GF-D8 (cell line): ENCODE measurements around the gene PHF20.
"Not testable (repeated sequence)": the region's sequence is repeated elsewhere in the genome, so short reads cannot be mapped to it uniquely, and the experiment has no call there.

Experiments
- DNase-seq: peaks from one replicate; lab custom pipeline; 2025; lab: John Stamatoyannopoulos, UW

PHF20 gene

DNA sequence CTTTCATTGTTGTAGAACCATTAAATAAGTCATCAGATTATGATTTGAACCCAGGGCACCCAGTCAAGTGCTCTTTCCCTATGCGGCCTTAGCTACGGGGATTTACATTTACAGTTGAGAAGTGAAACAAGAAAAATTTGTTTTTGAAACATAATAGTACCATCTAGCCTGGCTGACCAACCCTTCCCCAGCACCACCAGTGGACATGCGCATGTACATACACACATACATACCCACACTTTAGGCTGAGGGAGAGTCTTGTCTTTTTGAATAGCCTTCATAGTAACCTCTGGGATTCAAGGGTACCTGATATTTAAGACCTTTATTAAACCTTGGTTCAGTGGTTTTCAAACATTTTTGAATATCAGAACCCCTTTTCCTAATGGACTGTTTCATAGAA lies 148.7 kb downstream of the PHF20 start:
- no peak for DNase-seq

DNA sequence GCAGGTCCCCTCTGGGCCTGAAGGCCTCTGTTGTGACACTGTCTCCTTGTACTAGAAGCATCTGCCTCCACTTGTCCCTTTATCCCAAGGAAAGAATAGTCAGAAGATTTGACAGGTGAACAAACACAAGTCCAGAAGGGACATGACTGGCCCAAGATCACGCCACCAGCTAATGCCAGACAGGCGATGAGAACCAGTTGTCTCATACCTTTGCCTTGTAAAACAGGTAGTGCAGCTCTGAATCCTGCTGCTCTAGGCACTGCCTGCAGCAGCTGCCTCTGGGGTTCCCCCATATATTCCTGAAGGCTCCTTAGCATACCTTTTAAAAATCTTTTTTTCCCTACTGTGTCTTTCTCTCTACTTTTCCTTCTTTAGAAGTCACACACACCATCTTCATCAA lies 157.5 kb downstream of the PHF20 start:
- DNase-seq = no peak

DNA sequence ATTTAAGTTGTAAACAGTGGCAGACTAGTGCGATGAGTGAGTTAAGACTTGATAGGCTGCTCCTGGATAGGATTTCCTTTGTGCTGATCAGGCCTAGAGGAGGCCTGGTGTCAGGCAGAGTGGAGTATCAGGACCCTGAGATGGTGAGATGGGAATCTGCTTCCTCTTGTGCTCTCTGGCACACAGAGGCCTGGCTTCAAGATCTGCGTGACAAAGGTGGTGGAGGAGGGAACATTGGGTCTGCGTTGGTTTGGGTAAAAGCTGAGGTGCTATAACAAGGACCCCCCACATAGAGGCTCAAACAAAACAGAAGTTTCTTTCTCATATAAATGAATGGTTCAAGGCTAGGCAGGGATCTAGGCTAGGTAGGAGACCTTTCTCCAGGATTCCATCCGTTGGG lies 162.2 kb downstream of the PHF20 start:
- no peak for DNase-seq

DNA sequence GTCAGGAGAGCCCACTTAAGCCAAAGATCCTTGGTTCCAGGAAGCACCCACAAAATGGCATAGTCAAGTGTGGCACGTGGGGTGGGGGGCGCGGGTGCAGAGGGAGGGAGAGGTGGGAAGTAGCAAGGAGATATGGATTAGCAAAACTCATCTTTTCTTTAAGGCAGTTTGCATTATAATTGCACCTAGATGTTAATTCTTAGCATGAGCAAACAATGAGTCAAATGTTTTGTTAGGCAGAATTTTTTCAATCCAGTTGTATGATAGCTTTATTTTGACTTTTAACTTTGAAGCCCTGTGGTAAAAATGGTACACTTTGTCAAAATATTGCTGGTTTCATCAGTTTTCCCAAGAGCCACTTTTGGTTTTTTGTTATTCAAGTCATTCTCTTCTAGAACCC lies 167.4 kb downstream of the PHF20 start:
- DNase-seq = no peak

DNA sequence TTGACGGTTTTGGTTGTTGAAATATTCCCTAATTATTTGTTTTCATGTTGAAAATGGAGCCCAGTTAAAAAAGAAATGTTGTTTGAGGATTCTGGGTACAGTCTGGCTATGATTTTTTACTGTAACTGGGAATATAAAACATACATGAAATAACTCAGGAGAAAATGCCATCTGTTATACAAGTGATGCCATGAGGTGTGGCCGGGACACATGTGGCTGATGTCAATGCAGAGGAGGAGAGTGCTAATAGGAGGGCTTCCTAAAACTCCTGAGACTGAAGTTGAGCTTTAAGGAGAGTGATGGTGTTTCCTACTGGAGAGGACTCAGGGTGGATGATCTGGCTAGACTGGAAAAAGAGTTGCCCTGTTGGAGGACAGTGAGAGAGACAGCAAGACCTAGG lies 169.8 kb downstream of the PHF20 start:
- DNase-seq = no peak

DNA sequence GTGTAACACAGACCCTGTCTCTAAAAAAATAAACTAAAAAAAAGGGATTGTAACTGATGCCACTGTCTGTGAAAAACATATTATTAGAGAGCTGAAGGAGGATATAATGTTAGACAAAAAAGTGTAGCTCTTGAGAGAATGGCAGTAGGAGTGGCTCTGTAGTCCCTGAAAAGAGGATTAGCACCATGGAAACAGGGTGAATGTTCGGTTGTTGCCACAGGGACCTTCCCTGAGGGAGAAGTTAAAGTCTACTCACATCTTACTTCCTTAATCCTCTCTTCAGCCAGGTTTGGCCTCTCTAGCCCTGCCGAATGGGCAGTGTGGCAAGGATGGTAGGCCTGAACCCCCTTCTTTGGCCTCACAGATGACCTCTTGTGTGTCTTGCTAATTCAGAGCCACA lies 170.4 kb downstream of the PHF20 start:
- DNase-seq = no peak

DNA sequence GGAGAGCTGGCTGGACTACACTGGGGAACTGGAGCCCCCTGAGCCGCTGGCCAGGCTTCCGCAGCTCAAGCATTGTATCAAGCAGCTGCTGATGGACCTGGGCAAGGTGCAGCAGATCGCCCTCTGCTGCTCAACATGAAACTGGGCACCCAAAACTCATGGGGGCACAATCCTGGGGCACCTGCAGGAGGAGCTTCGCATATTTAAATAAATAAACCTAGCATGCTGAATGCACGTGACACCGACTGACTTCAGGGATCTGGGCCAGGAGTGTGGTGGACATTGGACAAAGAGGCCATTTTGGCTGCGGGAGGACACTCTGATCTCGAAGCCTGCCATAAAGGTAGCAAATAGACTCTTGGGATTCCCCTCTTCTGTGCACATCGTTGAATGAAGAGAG lies 175.7 kb downstream of the PHF20 start:
- no peak for DNase-seq

DNA sequence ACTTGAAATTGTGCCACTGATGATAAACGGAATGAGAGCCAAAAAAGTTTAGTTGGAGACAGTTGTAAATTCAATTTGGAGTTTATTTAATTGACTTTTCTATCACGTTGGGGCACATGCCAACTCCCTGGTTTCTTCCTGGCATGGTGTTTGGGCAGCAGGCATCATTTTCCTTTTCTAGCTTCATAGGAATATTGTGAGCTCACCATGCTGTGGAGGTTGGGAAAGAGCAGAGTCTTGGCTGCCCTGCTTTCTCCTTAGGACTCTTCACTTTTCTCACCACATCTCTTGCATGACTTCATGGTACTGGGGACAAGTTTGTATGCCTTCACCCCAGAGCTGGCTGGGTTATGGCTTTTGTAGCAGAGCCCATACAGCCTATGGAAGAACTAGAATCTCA lies 176.1 kb downstream of the PHF20 start:
- no peak for DNase-seq

DNA sequence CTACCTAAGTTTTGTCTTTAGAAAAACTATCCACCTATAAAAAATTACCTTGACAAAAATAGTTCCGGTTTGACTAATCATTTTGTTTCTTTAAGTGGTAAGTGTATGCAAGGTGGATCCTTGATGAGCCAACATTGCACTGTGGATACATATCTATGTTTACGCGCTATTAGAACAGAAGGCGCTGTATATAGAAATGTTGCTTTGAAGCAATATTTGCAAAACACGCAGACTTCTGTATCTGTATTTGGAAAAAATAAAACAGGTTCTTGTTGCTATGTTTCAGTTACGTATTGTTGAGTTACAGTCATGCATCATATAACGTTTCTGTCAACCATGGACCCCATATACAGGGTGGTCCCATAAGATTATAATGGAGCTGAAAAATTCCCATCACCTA lies 178.3 kb downstream of the PHF20 start:
- no peak for DNase-seq

DNA sequence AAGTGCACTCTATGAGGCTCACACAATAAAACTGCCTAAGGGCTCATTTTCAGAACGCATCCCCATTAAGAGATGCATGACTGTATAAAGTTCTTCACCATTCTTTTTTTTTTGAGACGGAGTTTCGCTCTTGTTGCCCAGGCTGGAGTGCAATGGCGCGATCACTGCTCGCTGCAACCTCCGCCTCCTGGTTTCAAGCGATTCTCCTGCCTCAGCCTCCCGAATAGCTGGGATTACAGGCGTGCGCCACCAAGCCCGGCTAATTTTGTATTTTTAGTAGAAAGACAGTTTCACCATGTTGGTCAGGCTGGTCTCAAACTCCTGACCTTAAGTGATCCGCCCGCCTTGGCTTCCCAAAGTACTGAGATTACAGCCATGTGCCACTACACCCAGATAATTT lies 180.3 kb downstream of the PHF20 start:
- DNase-seq = not testable (repeated sequence)

DNA sequence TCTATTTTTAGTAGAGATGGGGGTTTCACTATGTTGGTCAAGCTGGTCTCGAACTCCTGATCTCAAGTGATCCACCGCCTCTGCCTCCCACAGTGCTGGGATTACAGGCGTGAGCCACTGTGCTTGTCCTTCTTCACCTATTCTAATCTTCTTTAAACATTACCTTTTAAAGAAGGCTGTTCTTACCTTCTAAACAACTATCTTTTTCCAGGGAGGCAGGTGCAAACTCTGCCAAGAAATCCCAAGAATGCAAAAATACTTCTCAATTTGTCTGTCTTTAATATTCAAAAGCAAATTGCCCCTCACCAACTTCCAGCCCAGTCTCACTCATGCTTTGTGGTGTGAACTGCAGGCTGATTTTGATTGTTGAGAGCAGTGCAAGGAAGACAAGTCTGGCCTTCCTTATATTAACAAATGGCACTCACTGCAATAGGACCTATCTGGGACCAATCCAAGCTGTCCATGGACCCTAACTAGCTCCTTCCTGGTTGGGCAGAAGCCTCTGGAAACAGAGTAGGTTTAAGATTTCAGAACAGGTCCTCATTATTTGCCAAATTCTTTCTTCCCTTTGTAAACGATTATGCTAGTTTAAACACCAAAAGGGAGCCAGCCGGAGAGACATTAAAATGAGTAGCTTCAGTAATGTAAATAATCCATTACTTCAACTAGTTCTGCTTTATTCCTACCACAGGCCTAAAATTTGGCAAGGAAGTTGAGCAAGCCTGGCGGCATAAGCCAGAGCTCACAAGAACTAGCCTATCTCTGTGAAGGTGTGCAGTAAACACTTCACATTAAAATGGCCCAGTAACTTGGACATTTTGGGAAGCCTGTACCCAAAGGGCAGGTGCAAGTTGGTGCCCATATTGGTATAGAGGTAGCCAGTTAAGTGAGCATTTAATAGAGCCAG lies 180.9 kb downstream of the PHF20 start:
- peak; percentile 59 for DNase-seq

DNA sequence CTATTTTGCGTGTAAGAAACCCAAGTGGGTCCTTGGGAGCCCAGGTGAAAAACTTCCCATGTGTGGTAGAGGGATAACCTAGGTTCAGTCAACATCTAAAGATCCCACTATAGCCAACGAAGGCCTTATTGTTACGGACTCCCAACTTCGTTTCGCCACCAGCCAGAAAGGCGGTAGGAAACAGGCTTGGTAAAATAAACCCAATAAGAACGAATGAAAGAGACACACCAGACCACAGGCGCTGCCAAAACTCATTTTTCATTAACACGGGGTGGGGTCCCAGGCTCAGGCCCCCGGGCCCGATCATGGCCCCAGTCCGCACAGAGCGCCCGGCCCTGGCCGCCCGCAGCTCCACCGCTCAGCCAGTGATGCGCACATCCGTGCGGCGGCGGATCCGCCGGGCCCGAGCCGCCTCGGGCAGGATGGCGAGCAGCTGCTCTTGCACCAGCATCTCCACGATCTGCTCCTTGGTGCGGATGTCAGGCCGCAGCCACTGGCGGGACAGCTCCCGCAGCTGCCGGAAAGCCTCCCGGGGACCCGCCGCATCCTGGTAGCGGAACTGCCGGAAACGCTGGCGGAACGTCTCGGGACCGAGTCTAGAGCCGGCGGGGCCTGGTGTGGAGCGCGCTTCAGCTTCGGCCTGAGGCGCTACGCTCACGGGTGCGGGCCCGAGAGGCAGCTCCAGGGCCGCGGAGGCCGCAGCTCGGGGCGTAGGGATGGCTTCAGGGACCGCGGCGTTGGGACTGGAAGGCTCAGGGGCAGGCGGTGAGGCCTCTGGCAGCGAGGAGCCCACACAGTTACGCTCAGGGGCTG lies 181.8 kb downstream of the PHF20 start:
- DNase-seq = no peak

DNA sequence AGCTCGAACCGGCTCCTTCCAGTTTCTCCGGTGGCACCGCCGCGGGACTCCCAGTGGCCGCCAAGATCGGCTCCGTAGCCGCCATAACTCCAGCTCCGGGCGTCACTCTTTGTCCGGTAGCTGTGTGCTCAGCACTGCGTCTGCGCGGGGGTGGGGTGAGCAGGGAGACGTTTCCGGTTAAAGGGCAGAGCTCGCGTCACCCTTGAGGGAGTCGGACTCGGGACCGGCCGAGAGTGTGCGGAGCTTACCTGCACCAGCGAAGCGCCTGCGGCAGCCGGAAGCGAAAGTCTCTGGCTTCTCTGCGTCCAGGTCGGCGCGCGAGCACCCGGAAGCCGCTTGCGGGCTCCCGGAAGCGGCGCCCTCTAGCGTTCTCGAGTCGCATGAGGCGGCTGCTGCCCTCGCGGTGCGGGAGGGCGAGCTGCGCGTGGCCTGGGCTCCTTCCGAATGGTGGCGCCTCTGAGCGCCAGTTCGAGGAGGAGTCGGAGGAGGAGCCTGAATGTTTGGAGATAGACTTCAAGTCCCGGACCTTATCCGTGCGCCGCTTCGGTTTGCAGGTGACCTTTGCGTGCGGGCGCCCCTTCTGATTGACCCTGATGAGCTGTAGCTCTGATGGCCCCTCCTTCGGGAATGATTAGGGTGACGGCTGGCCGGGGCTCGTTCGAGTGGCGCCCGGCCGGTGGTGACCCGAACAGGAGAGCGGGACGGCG lies 182.5 kb downstream of the PHF20 start, which contains the start of gene SCAND1:
Gene SCAND1 (minus strand): TSS at position 303 of the 707 bp plus-strand sequence. CDS start 218 bp downstream, at position 85.
- DNase-seq = peak; percentile 86

DNA sequence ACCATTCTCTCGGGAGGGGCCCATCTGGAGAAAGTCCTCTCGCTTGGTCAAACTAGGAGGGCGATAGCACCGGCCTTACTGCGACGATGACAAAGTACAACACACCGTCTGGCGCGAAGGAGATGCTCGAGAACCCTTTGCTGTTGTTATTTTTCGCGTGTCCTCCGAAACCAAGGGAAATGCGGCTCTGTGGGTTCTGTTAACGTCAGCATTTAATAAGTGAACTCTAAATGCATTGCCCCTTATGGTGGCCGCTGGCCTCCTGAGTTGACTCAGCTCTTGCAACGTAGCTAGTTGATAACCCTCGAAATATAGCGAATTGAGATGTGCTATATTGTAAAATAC lies 183.1 kb downstream of the PHF20 start:
- no peak for DNase-seq

DNA sequence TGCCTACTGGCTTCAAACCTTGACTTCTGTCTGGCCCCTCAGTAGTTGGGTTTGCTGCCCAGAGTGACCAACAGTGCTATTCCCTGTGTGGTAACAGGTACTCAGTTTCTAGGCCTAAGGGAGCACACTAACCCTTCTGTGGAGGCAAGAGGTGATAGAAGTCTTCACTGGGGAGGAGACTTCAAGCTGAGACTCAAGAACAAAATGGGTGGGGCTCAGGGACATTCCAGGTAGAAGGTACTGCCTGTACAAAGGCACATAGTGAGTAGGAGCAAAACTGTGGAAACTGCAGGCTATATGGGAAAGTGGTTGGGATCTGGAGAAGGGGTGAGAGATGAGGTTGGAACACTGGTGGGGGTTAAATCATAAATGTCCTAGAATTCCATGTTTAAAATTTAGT lies 184.8 kb downstream of the PHF20 start:
- no peak for DNase-seq

DNA sequence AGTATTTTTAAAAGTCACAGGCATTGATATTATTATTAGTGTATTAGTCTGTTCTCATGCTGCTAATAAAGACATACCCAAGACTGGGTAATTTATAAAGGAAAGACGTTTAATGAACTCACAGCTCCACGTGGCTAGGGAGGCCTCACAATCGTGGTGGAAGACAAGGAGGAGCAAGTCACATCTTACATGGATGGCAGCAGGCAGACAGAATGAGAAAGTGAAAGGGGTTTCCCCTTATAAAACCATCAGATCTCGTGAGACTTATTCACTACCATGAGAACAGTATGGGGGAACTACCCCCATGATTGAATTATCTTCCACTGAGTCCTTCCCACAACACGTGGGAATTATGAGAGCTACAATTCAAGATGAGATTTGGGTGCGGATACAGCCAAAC lies 187.5 kb downstream of the PHF20 start:
- DNase-seq = not testable (repeated sequence)

DNA sequence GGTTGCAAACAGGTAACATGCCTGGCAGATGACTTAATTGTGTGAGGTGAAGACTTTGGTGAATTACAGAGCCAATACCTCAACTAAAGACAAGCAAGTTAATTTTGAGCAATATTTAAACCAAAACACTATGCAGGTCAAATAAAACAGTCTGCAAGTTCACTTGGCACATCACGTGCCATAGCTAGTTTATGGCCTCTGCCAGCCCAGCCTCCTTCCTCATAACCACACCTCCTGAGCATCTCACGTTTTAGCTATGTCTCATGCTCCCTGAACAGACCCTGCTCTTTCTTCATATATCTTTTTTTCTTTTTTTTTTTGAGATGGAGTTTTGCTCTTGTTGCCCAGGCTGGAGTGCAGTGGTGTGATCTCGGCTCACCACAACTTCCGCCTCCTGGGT lies 192.1 kb downstream of the PHF20 start:
- no peak for DNase-seq

DNA sequence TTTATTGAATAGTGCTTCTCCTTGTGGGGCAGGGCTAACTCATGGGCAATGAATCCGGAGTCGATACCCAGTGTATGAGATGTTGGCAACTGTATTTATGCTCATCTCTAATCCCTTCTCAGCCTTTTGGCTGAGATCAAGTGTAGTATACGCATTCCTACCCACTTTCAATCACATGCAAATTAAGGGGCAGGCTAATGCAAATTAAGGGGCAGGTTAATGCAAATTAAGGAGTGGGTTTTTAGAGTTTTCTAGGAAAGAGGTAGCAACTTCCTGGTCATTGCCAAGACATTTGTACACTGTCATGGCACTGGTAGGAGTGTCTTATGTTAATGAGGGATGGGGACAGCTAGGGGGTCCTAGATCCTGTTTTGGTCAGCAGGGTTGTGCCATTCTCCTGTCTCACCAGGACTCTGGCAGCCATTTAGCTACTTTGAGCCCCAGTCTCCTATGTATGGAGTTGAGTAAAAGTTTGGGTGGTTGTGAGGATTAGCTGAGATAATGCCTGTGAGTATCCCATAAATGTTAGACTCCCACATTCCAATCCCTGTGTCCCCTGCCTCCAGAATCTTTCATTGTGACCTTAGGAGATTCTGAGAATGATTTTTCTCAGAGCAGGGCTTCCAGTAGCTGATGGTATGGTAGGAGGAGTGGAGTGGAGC lies 196.3 kb downstream of the PHF20 start, which contains the start of gene CNBD2:
Gene CNBD2 (plus strand): TSS at position 612 of the 662 bp plus-strand sequence. CDS start 173 bp downstream, outside the sequence.
- no peak for DNase-seq

DNA sequence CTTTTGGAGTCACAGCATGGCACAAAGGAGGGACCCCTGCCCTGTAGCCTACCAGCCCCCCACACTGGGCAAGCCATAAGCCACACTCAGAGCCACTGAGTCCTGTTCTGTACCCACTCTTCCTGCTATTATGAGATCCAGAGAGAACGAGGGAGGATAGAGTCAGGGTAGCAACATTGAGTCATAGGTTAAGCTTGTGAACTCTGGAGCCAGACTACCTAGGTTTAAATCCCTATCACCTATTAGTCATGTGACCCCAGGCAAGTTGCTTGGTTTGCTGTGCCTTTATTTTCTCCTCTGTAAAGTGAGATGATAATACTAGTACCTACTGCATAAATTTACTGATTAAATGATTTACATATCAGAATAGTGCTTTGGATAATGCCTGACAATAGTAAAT lies 197.1 kb downstream of the PHF20 start:
- no peak for DNase-seq

DNA sequence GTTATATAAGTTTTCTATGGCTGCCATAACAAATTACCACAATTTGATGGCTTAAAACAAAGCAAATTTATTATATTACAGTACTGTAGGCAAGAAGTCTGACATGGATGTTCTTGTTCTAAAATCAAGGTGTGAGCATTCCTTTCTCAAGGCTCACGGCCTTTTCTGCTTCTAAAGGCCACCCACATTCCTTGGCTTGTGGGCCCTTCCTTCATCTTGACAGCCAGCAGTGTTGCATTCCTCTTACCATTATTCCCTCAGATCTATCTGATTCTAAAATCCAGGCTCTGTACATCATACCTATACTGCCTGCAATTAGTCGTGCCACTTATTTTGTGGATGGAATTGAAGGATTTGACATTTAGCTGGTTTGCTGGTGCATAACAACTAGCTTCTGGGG lies 200.2 kb downstream of the PHF20 start:
- DNase-seq = no peak

DNA sequence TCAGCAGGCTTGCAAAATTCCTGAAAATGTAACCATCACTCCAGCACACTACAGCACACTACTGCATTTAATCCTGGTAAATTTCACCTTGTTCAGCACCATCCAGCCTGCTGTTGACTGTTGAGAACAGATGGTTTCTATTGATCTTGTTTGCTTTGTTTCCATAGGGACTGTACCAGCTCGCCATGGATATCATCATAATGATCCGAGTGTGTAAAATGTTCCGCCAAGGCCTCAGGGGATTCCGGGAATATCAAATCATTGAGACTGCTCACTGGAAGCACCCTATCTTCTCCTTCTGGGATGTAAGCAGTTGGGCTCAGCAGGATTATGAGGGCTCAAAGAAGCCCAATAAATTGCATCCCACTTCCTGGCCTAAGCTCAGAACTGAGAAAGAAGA lies 200.6 kb downstream of the PHF20 start:
- no peak for DNase-seq

DNA sequence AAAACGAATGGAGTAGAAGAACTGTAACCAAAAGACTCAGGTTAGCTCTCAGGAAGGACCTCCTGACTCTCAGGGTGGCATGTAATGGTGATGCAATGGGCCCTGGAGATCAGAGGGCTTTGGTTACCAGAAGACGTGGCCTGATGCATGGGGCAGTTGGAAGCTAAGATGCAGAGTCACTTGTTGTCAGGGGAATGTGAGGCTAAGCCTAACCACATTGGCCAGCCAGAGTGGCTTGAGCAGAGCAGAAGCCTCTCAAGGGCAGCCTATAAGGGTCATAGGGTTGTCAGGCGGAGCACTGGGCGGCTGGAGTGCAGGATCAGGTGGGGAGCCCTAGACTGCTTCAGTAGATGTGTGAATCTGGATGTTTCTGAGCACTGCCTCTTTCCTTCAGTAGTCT lies 202.4 kb downstream of the PHF20 start:
- no peak for DNase-seq
